Activated T-helper 1 cell treated with anti-CD3 and anti-CD28 coated beads, Interleukin-12 subunit alpha, Interleukin-12 subunit beta, Interleukin-2, Interleukin-4 antibody, amounts not matched to agents 30 ng/mL and 10 ng/mL and 1 ng/mL, durations not matched to agents 14 hours and 24 hours and 36 hours (primary cell): ENCODE results near the gene MYL12A. TPM values are rescaled to one million over a fixed set of nuclear protein-coding genes. Genes with fewer than 3 reads are reported as not detected.
"Not testable (repeated sequence)": the region's sequence is repeated elsewhere in the genome, so short reads cannot be mapped to it uniquely, and the experiment has no call there.

Source experiments
- DNase-seq: peaks from one replicate; pipeline ENCODE4 v3.0.0; 2021; ENCODE audit warnings: low spot score
- H3K27ac Mint-ChIP-seq: one replicate; pipeline ENCODE4 v1.8.0; 2021; ENCODE audit warnings: mild to moderate bottlenecking, mixed read lengths
- H3K27me3 Mint-ChIP-seq: one replicate; pipeline ENCODE4 v1.8.0; 2022; ENCODE audit warnings: mild to moderate bottlenecking, moderate library complexity, mixed read lengths; ENCODE audit not compliant: insufficient read depth
- H3K36me3 Mint-ChIP-seq: one replicate; pipeline ENCODE4 v1.8.0; 2021; ENCODE audit warnings: low read depth, mixed read lengths
- H3K4me1 Mint-ChIP-seq: one replicate; pipeline ENCODE4 v1.8.0; 2021; ENCODE audit warnings: low read depth, mixed read lengths
- H3K4me3 Mint-ChIP-seq: one replicate; pipeline ENCODE4 v1.8.0; 2021; ENCODE audit warnings: mild to moderate bottlenecking, moderate library complexity, mixed read lengths
- H3K9me3 Mint-ChIP-seq: one replicate; pipeline ENCODE4 v1.8.0; 2021; ENCODE audit warnings: mixed read lengths
- intact Hi-C: fragments of 100-400 bp; cut with micrococcal nuclease; formaldehyde crosslinking; loops from one replicate; pipeline ENCODE4 v1.15.1; 2024
- total RNA-seq: library from RNA; stranded (reverse); gene quantifications from 2 replicates; pipeline ENCODE4 v1.2.3, GENCODE V29; 2022

Gene MYL12A
- total RNA-seq, 1 donor from 2014 or later: 334 TPM

DNA sequence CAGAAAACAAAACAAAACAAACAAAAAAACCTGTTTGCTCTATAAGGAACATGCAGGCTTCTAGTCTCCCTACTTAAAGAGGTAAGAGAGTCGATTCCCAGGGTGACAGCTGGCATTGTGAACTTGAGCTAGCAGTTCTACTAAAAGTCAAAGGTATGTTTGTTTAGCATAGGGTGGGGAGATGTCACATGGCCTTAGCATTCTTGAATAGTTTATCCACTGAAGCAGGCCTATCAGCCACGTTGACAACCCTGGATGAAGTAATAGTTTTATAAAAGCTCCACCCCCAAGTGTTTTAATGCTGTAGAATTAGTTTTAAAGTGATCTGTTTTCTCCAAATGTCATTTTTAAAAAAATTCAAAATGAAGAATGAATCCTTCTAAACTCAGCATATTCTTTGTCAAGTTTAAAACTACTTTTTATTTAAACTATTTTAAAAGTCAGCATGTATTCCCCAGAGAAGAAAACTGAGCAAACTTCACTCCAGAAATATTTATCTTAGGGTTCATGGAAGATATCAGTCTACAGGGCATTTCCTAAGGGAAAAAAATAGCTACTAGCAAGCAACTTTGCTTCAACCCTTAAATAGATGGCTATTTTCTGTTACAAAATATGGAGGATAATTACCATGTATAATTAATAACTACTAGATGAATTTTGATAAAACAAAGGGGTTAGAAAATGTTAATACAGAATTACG, 29.5 kb upstream of the MYL12A start:
- Mint-ChIP-seq H3K4me1 (no peaks in the 10 kb centered on the region), H3K36me3 (no peaks in the 10 kb centered on the region), H3K27me3 (peaks cover 12% of the 10 kb centered on the region), H3K27ac (no peak overlapping the region), H3K4me3 (no peak overlapping the region), H3K9me3 (no peaks in the 10 kb centered on the region)
- no peak for DNase-seq
- intact Hi-C loops: no loop called here

DNA sequence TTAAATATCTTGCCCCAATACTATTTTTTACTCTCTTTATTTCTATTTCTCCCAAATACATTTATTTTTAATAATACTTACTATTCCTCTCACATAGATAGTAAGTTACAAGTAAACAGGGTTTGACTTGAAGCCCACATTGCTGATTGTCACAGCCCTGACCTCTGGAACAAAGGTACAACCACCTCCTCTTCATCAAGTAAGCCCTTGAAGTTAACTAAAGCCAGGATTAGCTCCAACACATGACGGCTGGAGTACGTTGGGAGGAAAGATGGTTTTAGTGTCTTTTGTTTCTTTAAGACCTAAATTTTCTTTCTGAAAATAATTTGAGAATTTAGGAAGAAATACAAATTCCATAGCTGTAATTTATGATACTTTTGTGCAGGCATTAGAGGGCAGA, 28.8 kb upstream of the MYL12A start:
- intact Hi-C loops: no loop called here

DNA sequence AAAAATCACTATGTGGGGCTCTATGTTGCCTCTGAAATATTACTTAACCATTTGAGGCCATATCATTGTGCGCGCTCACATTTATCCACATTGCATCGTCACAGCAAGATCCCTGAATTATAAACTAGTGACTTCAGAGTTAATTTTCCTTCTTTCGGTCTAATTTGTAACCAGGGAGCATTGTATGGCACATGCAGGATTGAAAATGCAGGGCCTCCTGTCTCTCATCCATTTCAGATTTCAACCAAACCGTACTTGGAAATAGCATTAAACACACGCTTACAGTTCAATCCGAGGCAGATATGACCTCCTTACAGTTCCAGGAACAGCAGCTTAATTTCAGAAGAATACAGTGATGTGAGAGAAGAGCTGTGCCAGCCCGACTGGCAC, 28.4 kb upstream of the MYL12A start:
- no peaks in the 10 kb centered on the region for H3K9me3 Mint-ChIP-seq
- DNase-seq: no peak
- intact Hi-C loops: no loop called here
- peaks cover 12% of the 10 kb centered on the region for H3K27me3 Mint-ChIP-seq
- H3K27ac Mint-ChIP-seq: no peak overlapping the region
- H3K4me3 Mint-ChIP-seq: no peak overlapping the region
- no peaks in the 10 kb centered on the region for H3K4me1 Mint-ChIP-seq
- H3K36me3 Mint-ChIP-seq: no peaks in the 10 kb centered on the region

More for the DNA sequence above, 28.8 kb upstream of the MYL12A start:
- no peaks in the 10 kb centered on the region for H3K36me3 Mint-ChIP-seq
- H3K27me3 Mint-ChIP-seq: peaks cover 12% of the 10 kb centered on the region
- H3K4me1 Mint-ChIP-seq: no peaks in the 10 kb centered on the region
- no peaks in the 10 kb centered on the region for H3K9me3 Mint-ChIP-seq
- H3K4me3 Mint-ChIP-seq: no peak overlapping the region
- H3K27ac Mint-ChIP-seq: no peak overlapping the region
- no peak for DNase-seq

DNA sequence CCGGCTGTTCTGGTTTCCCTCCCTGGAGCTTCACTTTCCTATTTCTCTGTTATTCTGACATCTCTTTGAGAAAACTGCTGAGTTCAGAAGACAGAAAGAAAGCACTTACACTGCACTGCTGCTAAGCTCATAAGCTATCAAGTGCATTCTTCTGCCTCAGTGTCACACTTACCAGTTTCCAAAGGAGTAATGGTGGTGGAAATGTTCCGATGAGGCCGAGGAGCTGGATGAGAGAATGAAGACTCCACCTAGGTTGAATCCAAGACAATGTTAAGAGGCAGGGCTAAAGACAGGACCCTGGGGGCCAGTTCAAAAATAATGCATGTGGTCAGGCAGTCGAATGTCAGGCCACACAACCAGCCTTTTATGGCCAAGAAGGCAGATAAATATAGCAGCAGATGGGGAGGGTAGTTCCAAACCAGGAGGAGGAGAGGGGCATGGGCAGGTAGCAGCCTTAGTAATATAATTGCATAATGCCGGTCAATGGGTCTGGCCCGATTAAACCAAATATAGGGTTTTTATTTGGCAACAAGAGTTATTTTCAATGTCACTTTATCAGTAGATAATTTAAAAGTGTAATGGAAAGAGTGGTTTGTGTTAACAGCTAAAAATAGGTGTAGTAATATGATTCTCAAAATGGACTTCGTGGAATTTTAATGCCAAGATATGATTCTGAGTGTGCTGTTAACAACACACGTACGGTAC, 27.8 kb upstream of the MYL12A start, which contains the start of gene MYOM1:
Gene MYOM1 (minus strand): TSS at position 338 of the 705 bp plus-strand sequence. CDS start 4,745 bp downstream, outside the sequence.
- Mint-ChIP-seq H3K9me3 (no peaks in the 10 kb centered on the region), H3K36me3 (no peaks in the 10 kb centered on the region), H3K27me3 (peaks cover 12% of the 10 kb centered on the region), H3K4me3 (no peak within 1 kb of the TSS), H3K27ac (no peak within 1 kb of the TSS), H3K4me1 (no peaks in the 10 kb centered on the region)
- DNase-seq: no peak
- intact Hi-C loops: loop anchor here (5.0 kb wide), 1 partner anchor 47 kb away; no protein-coding TSS in a partner anchor

DNA sequence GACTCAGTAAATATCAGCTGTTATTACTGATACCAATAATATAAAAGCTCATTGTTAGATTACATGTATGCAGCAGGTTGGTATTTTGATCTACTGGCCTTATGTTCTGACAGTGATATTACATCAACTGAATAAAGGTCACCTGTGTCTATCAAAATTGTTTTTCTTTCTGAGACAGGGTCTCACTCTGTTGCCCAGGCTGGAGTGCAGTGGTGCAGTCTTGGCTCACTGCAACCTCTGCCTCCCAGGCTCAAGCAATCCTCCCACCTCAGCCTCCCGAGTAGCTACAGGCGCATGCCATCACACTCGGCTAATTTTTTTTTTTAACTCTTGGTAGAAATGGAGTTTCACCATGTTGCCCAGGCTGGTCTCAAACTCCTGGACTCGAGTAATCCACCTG, 26.7 kb upstream of the MYL12A start:
- intact Hi-C loops: loop anchor here (5.0 kb wide), 1 partner anchor 49 kb away; no protein-coding TSS in a partner anchor

DNA sequence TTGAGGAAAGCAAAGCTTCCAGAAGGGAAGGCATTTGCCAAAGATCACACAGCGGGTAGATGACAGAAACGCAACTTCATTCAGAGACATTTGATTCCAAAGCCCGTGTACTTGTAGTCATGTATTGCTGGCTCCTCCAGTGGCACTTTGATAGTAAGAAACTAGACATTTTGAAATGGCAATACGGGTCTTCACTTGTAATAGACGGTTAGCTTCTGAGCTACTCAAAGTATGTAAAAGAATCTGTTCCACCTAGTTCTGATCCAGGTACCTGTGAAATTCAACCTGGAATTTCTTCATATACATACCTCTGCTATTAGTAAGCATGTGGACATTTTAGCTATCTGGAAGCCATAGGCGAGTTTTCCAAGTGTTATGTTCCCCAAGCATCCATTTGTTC, 26.1 kb upstream of the MYL12A start:
- DNase-seq: no peak
- Mint-ChIP-seq H3K27ac (no peak overlapping the region), H3K4me3 (no peak overlapping the region), H3K9me3 (no peaks in the 10 kb centered on the region), H3K4me1 (no peaks in the 10 kb centered on the region), H3K36me3 (no peaks in the 10 kb centered on the region), H3K27me3 (peaks cover 12% of the 10 kb centered on the region)
- intact Hi-C loops: loop anchor here (5.0 kb wide), 1 partner anchor 49 kb away; no protein-coding TSS in a partner anchor

More for the DNA sequence above, 26.7 kb upstream of the MYL12A start:
- H3K4me3 Mint-ChIP-seq, H3K4me1 Mint-ChIP-seq, H3K9me3 Mint-ChIP-seq, H3K36me3 Mint-ChIP-seq, H3K27ac Mint-ChIP-seq, DNase-seq: not testable (repeated sequence)
- H3K27me3 Mint-ChIP-seq: peaks cover 12% of the 10 kb centered on the region

DNA sequence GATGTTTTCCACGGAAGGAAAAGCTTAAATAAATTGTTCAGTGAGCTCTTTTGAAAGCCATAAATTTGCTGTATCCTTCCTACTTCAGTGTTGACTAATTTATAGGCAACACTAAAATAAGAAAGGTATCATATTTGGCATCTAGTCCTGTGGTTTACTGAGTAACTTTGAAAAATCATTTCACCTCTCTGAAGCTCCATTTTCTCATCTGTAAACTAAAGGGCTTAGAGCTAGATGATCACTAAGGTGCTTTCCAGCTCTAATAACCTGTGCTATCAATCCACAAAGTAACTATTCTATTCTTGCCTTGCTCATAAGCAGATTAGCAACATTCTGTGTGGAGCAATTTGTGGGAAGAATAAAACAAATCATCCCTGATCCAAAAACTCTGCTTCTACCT, 24.2 kb upstream of the MYL12A start:
- Mint-ChIP-seq H3K27ac (no peak overlapping the region), H3K4me1 (no peaks in the 10 kb centered on the region), H3K9me3 (no peaks in the 10 kb centered on the region), H3K27me3 (peaks cover 13% of the 10 kb centered on the region), H3K4me3 (no peak overlapping the region), H3K36me3 (no peaks in the 10 kb centered on the region)
- intact Hi-C loops: loop anchor here (5.0 kb wide), 1 partner anchor 51 kb away; no protein-coding TSS in a partner anchor
- no peak for DNase-seq

DNA sequence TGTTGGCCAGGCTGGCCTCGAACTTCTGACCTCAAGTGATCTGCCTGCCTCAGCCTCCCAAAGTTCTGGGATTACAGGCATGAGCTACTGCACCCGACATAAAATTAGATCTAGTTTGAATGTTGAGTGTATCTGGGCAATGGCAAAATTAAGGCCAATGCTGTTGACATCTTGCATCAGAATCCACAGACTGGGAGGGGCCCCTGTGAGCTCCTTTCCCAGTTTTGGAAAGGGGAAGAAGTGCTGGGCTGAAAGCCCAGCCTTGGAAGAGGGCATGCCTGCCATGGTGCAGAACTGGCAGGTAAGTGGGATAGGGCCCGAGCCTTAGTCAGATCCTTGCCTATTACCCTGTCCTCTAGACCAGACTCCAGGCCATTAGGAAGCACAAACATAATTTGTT, 23.4 kb upstream of the MYL12A start:
- peaks cover 13% of the 10 kb centered on the region for H3K27me3 Mint-ChIP-seq
- no peaks in the 10 kb centered on the region for H3K4me1 Mint-ChIP-seq
- no peak overlapping the region for H3K27ac Mint-ChIP-seq
- no peak overlapping the region for H3K4me3 Mint-ChIP-seq
- H3K9me3 Mint-ChIP-seq: no peaks in the 10 kb centered on the region
- intact Hi-C loops: loop anchor here (5.0 kb wide), 1 partner anchor 52 kb away; no protein-coding TSS in a partner anchor
- H3K36me3 Mint-ChIP-seq: no peaks in the 10 kb centered on the region
- no peak for DNase-seq

DNA sequence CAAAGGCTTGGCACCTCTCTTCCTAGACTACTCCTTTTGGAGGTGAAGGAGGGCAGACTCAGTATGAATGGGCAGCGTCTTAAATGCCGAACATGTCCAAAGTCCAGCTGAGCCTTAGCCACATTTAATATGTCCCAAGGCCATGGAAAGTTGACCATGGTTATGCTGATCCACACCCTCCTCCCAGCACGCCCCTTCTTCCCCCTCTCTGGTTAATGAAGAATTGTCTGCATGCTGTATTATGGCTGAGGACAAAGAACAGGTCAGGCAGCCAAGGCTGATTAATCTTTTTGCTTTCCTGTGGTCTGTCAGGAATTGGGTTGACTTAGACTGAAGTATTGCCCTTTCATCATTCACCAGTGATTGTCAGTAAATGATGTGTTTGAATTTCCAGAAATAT, 22.0 kb upstream of the MYL12A start:
- no peak for DNase-seq
- Mint-ChIP-seq H3K27me3 (peaks cover 6% of the 10 kb centered on the region), H3K9me3 (no peaks in the 10 kb centered on the region), H3K27ac (no peak overlapping the region), H3K4me1 (no peaks in the 10 kb centered on the region), H3K4me3 (no peak overlapping the region), H3K36me3 (no peaks in the 10 kb centered on the region)
- intact Hi-C loops: no loop called here

DNA sequence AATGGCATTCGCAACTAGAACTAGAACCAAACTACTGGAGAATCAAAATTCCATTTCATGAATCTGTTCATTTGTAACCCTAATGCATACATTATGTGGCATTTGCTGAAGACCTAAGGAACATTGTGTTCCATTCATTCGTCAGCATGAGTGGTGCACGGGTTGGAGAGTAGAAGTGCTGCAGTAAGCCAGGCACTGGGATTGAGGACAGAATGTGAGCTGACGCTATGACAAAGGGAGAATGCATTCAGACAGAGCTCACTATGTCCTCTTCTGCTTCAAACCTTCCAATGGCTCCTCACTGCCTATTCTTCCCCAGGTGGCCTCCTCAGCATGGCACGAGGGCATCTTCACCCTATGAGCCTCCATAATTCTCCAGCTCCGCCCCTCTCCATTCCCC, 21.6 kb upstream of the MYL12A start:
- no peaks in the 10 kb centered on the region for H3K9me3 Mint-ChIP-seq
- intact Hi-C loops: no loop called here
- no peak overlapping the region for H3K4me3 Mint-ChIP-seq
- peaks cover 6% of the 10 kb centered on the region for H3K27me3 Mint-ChIP-seq
- H3K36me3 Mint-ChIP-seq: peaks cover 2% of the 10 kb centered on the region
- no peak for DNase-seq
- no peak overlapping the region for H3K27ac Mint-ChIP-seq
- H3K4me1 Mint-ChIP-seq: no peaks in the 10 kb centered on the region

DNA sequence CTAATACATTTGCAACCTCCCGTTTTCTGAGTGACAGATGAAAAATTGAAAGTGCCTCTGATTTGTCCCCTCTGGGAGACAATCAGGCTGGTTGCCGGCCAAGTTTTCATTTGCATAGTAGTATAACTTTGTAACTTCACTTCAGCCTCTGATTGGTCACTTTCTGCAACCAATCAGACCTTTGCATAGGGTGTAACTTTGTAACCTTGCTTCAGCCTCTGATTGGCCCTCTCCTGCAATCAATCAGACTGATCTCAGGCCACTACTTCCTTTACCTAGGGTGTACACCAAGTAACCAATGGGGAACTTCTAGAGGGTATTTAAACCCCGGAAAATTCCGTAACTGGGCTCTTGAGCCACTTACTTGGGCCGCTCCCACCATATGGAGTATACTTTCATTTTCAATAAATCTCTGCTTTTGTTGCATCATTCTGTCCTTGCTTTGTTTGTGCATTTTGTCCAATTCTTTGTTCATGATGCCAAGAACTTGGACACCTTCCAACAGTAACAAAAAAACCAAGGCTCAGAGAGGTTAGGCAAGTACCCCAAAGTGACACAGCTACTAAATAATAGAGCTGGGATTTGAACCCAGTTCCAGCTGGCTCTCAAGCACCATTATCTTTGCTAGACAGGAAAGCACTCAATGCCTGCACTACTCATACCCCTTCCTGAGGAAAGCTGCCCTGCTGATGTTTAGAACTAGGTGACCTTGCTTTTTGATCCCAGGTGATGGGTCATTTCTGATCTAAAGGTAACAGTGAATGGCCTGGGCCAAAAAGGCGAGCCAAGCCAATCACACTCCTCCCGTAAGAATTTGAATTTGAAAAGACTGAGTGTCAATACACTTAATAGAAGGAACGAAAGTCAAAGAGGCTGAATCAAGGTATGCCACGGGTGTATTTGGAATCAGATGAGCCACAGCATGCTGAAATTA, 16.9 kb upstream of the MYL12A start:
- Mint-ChIP-seq H3K27me3 (peaks cover 6% of the 10 kb centered on the region), H3K9me3 (no peaks in the 10 kb centered on the region), H3K27ac (no peak overlapping the region), H3K36me3 (peaks cover 2% of the 10 kb centered on the region), H3K4me1 (no peaks in the 10 kb centered on the region), H3K4me3 (no peak overlapping the region)
- no peak for DNase-seq
- intact Hi-C loops: no loop called here

DNA sequence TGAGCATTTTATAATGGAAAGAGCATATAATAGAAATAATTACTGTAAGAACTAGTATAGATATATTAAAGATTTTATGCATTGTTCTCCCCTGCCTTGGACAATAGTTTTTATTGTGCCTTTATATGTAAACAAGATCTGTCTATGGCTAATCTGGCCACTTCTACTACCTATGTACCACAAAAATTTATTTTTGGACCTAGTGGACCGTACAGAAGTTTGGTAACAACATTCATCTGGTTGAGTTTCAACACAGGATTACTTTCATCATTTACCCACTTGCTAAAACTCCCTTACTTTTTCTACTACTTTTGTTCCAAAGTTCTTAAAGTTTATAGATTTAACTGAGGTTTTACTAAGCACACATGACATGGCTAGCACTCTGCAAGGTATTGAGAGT, 14.6 kb upstream of the MYL12A start:
- Mint-ChIP-seq H3K4me3 (no peak overlapping the region), H3K27me3 (no peaks in the 10 kb centered on the region), H3K9me3 (no peaks in the 10 kb centered on the region), H3K36me3 (peaks cover 2% of the 10 kb centered on the region), H3K4me1 (no peaks in the 10 kb centered on the region), H3K27ac (no peak overlapping the region)
- DNase-seq: no peak
- intact Hi-C loops: no loop called here
